HCT116 (cell line): ENCODE results near the gene ILDR2.

Source experiments
- CTCF ChIP-seq, 3 experiments: fragments of 200-600 bp in 1 of 3; sonication (generic) in 1 of 3; IDR thresholded peaks in 2 of 3; conservative IDR thresholded peaks in 1 of 3; 2 replicates each; pipeline ENCODE4 v1.5.1; 2012 to 2017; ENCODE audit warnings: low read depth in 2 of 3, low read length in 2 of 3, antibody characterized with exemption in 1 of 3, borderline replicate concordance in 1 of 3, control low read depth in 1 of 3, mild to moderate bottlenecking in 1 of 3, mixed read lengths in 1 of 3, mixed run types in 1 of 3, moderate library complexity in 1 of 3; ENCODE audit not compliant: insufficient read depth in 1 of 3
- POLR2AphosphoS5 ChIP-seq: IDR thresholded peaks from 2 replicates; pipeline ENCODE4 v1.6.1; 2011; ENCODE audit warnings: mild to moderate bottlenecking, low read depth, low read length, moderate library complexity
- TF ChIP-seq, protein P1 (sequence below): IDR thresholded peaks from 2 replicates; pipeline ENCODE4 v1.6.1; 2012

DNA sequence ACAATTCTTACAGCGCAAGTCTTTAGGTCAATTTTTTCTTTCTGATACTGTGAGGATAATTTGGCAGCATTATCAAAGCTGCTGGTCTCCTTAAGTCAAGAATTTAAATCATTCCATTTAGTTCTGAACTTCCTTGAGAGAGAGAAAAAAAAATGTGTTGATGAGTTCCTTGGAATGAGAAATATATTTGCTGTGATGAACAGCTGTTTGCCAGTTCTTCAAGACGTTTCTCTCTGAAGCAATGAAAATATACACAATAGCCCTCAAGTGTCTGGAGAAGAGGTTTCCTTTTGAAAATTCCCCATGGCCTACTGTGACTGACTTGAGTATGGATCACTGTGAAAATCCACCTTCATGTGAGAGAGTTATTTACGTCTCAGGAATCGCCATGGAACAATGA is 68.3 kb downstream of the ILDR2 start:
- TF ChIP-seq CTCF (IDR thresholded peaks at IDR 0.05 in 2 of 3, conservative IDR thresholded peaks at IDR 0.05 in 1 of 3; ENCODE audit: borderline replicate concordance in 1 of 3, insufficient read depth in 1 of 3, low read depth in 2 of 3, low read length in 2 of 3), result no peak
- TF ChIP-seq, protein P1, sequence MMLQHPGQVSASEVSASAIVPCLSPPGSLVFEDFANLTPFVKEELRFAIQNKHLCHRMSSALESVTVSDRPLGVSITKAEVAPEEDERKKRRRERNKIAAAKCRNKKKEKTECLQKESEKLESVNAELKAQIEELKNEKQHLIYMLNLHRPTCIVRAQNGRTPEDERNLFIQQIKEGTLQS, result no peak
- TF ChIP-seq POLR2AphosphoS5, result no peak
